KMS-11 (cell line): ENCODE measurements around the gene RRP36.

Experiments used
- H2AFZ ChIP-seq: fragments of 200-600 bp; sonication (generic); 2 replicates; pipeline ENCODE4 v1.6.1; 2016; ENCODE audit warnings: antibody characterized with exemption, mixed run types, low read depth
- H3K27ac ChIP-seq: fragments of 200-600 bp; sonication (generic); 2 replicates; pipeline ENCODE4 v1.6.1; 2016; ENCODE audit warnings: mild to moderate bottlenecking, mixed run types
- H3K27me3 ChIP-seq: fragments of 200-600 bp; sonication (generic); 2 replicates; pipeline ENCODE4 v1.6.1; 2017; ENCODE audit warnings: mild to moderate bottlenecking, low read depth, mixed run types, moderate library complexity; ENCODE audit not compliant: insufficient read depth
- H3K36me3 ChIP-seq: fragments of 200-600 bp; sonication (generic); 2 replicates; pipeline ENCODE4 v1.6.1; 2017; ENCODE audit warnings: mild to moderate bottlenecking, mixed run types; ENCODE audit not compliant: insufficient read depth
- H3K4me1 ChIP-seq: fragments of 200-600 bp; sonication (generic); 2 replicates; pipeline ENCODE4 v1.6.1; 2016; ENCODE audit warnings: mild to moderate bottlenecking, low read depth, mixed run types; ENCODE audit not compliant: poor library complexity, severe bottlenecking
- H3K4me2 ChIP-seq: fragments of 200-600 bp; sonication (generic); 2 replicates; pipeline ENCODE4 v1.7.0; 2016; ENCODE audit warnings: mild to moderate bottlenecking, mixed run types
- H3K4me3 ChIP-seq: fragments of 200-600 bp; sonication (generic); IDR thresholded peaks from 2 replicates; pipeline ENCODE4 v1.6.1; 2017; ENCODE audit warnings: low read depth, low read length, mixed read lengths; ENCODE audit not compliant: insufficient read depth
- H3K79me2 ChIP-seq: fragments of 200-600 bp; sonication (generic); 2 replicates; pipeline ENCODE4 v1.6.1; 2016; ENCODE audit warnings: low read depth, mixed run types; ENCODE audit not compliant: insufficient read depth
- H3K9ac ChIP-seq: fragments of 200-600 bp; sonication (generic); 2 replicates; pipeline ENCODE4 v1.6.1; 2016; ENCODE audit warnings: mild to moderate bottlenecking, mixed run types
- H4K20me1 ChIP-seq: fragments of 200-600 bp; sonication (generic); 2 replicates; pipeline ENCODE4 v1.6.1; 2016; ENCODE audit warnings: mild to moderate bottlenecking, mixed run types; ENCODE audit not compliant: insufficient read depth
- CTCF ChIP-seq: fragments of 200-600 bp; sonication (generic); conservative IDR thresholded peaks from 2 replicates; pipeline ENCODE4 v1.6.1; 2017; ENCODE audit warnings: low read depth, mild to moderate bottlenecking, antibody characterized with exemption, low read length, moderate library complexity, mixed read lengths

The RRP36 gene

GRCh38 chr6:43029120-43029519 lies 7.7 kb downstream of the RRP36 start:
- TF ChIP-seq CTCF, result no peak
- H2AFZ ChIP-seq, result no peak overlapping the region
- no peak overlapping the region for H3K4me2 ChIP-seq
- H3K79me2 ChIP-seq, result peaks cover 5% of the 10 kb centered on the region; the same call in 1 of the 2 replicates
- H4K20me1 ChIP-seq, result no peaks in the 10 kb centered on the region
- no peaks in the 10 kb centered on the region for H3K27me3 ChIP-seq
- H3K36me3 ChIP-seq, result 0 out of 2 replicates have a peak, but pooled peaks cover 6% of the 10 kb centered on the region
- no peak overlapping the region for H3K27ac ChIP-seq
- H3K4me3 ChIP-seq, result no peak overlapping the region
- H3K4me1 ChIP-seq, result no peaks in the 10 kb centered on the region
- H3K9ac ChIP-seq, result no peak overlapping the region

GRCh38 chr6:43032326-43032725 lies 10.9 kb downstream of the RRP36 start:
- H3K36me3 ChIP-seq, result 0 out of 2 replicates have a peak, but pooled peaks cover 6% of the 10 kb centered on the region
- no peak for TF ChIP-seq CTCF
- no peak overlapping the region for H3K4me2 ChIP-seq
- H4K20me1 ChIP-seq, result no peaks in the 10 kb centered on the region
- H2AFZ ChIP-seq, result no peak overlapping the region
- H3K9ac ChIP-seq, result no peak overlapping the region
- H3K79me2 ChIP-seq, result no peaks in the 10 kb centered on the region
- no peak overlapping the region for H3K27ac ChIP-seq
- H3K4me3 ChIP-seq, result no peak overlapping the region
- no peaks in the 10 kb centered on the region for H3K27me3 ChIP-seq
- H3K4me1 ChIP-seq, result no peaks in the 10 kb centered on the region

- H3K4me3 ChIP-seq, result no peak overlapping the region
- H3K4me2 ChIP-seq, result no peak overlapping the region
- no peaks in the 10 kb centered on the region for H3K79me2 ChIP-seq
- H4K20me1 ChIP-seq, result no peaks in the 10 kb centered on the region
- no peak for TF ChIP-seq CTCF
- H3K36me3 ChIP-seq, result 0 out of 2 replicates have a peak, but pooled peaks cover 6% of the 10 kb centered on the region
- H3K27ac ChIP-seq, result no peak overlapping the region
- no peak overlapping the region for H2AFZ ChIP-seq
- no peaks in the 10 kb centered on the region for H3K27me3 ChIP-seq
- no peak overlapping the region for H3K9ac ChIP-seq
- peaks cover 4% of the 10 kb centered on the region for H3K4me1 ChIP-seq
Observed at GRCh38 chr6:43033496-43034189, 12.2 kb downstream of the RRP36 start.

- Histone ChIP-seq H4K20me1 (no peaks in the 10 kb centered on the region), H2AFZ (no peak overlapping the region), H3K79me2 (no peaks in the 10 kb centered on the region), H3K36me3 (0 out of 2 replicates have a peak, but pooled peaks cover 6% of the 10 kb centered on the region), H3K4me3 (no peak overlapping the region), H3K27me3 (no peaks in the 10 kb centered on the region), H3K9ac (no peak overlapping the region), H3K27ac (no peak overlapping the region), H3K4me2 (no peak overlapping the region), H3K4me1 (peaks cover 9% of the 10 kb centered on the region)
- TF ChIP-seq CTCF, result no peak
Observed at GRCh38 chr6:43034190-43034525, 12.7 kb downstream of the RRP36 start.
